HL-60/S4 treated with retinoic acid at 250 ng/mL for 4 days and 3 days (cell line): ENCODE data around the gene RHBDD3.

Experiments used
- in situ Hi-C: fragments of 300-500 bp; cut with MboI; formaldehyde crosslinking; loops from 2 replicates; pipeline ENCODE4 v1.7.0; 2022; ENCODE audit warnings: low sequenced_read_pairs

The RHBDD3 gene

DNA sequence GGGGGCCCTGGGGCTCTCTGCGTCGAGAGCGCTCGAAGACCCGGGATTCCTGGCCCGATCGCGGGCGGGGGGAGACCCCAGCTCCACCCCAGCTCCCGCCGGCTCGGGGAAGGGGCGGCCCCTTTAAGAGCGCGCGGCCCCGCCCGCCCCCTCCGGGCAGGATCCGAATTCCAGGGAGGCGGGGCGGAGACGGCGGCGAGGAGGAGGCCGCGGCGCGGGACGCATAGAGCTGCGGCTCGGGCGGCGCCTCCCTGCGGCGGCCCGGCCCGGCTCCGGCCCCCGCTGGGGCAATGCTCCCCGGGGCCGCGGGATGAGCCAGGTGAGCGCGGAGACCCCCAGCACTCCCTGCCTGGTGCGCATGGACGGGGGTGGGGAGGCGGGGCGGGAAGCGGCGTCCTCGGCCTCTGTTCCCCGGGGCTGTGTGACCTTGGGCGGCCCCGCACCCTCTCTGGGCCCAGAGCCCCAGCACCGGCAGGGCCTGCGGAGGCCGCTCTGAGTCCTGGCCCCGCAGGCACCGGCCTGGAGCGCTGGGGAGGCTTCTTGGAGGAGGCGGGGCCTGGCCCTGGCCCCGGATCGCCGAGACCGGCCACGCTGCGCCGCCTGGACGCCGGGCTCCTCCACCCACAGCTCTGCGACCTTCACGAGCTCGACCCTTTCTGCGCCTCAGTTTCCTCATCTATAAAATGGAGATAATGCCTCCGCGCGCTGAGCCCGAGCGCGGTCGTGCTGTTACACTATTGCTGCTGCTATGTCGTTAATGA is 39.2 kb upstream of the RHBDD3 start:
- in situ Hi-C loops: no loop called here

DNA sequence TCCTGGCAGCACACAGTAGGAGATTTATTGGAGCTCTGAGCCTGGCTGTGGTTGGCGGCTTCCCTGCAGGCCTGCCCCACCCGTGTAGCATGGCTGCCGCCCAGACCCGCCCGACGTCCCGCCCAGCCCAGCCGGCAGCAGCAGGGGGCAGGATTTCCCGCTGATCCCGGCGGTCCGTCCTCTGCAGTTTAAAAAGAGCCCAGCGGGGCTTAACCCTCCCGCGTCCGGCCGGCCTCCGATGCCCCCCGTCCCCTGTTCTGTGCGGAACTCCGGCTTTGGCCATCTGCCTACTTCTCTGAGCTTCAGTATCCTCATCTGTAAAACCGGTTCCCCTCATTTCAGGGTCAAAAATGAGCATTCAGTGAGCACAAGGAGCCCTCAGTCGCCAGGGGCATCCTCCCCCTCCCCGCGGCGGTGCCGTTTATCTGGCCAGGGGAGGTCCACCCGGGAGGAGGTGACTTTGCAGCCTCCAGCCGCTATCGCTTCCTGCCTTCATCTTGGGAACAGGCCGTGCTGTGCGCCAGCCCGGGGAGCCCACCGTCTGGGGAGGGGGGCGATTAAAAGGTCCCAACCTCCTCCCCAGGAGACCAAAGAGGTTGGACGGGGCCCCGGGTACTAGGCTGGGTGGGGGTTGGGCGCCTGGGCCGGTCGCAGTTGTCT is 38.5 kb upstream of the RHBDD3 start, which contains the start of gene GAS2L1:
TSS of gene GAS2L1 (plus strand) at position 476 of the 660 bp plus-strand sequence. CDS start 1,456 bp downstream, outside the sequence.
- in situ Hi-C loops: no loop called here

DNA sequence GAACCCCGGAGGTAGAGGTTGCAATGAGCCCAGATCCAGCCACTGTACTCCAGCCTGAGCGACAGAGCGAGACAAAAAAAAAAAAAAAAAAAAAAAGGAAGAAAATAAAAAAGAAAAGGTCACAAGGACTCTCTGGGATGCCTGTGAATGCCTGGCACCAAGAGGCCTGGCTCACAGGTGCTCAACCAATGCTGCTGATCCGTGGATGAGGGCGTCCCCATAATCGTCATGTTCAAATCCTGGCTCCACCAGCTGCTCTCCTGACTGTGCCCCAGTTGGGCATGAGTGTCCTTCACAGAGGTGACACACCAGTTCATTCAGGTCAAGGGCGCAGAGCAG is 38.0 kb upstream of the RHBDD3 start:
- in situ Hi-C loops: no loop called here

DNA sequence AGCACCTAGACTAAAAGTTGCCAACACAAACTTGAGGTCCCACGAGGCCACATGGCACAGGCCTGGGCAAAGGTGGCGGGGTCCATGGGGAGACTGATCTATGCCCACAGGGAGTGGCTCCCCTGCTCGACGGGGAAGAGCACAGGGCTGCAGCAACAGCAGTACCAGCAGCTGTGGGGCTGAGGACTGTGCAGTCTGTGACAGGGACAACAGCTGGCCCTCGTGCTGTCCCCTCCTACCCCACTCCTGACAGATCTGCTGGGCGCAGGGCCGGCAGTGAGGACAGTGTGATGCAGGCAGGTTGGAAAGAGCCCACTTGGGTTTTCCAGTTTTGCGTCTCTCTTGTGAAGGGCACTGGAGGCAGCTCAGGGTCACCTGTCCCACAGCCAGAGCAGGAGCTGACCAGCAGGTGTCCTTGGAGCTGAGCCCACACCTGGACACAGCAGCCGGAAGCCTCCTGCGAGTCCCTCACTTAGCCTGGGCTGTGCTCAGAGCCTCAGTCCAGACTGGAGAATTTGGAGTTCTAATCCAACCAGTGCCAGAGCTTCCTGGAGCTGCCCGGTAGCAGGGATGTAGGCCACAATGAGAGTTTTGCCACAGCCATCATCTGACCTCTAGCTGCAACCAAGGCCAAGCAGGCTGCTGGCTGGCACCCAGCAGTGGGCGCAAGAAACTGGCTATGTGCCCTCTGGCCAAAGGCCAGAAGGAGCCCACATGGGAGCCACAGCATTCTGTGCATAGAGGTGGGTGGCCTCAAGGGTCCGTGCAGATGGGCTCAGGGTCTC is 35.1 kb upstream of the RHBDD3 start:
- in situ Hi-C loops: no loop called here

DNA sequence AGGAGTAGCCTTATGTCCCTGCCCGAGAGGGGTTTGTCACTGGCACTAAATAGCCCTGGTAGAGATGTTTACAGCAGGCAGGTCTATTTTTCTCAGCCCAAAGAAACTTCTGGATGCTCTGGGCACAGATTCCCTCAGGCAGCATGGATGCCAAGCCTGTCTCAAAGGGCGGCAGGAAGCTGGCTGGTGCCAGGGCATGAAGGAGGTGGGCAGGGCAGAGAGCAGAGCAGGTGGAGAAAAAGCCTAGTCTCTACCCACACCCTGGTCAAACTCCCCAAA is 34.6 kb upstream of the RHBDD3 start:
- in situ Hi-C loops: no loop called here

DNA sequence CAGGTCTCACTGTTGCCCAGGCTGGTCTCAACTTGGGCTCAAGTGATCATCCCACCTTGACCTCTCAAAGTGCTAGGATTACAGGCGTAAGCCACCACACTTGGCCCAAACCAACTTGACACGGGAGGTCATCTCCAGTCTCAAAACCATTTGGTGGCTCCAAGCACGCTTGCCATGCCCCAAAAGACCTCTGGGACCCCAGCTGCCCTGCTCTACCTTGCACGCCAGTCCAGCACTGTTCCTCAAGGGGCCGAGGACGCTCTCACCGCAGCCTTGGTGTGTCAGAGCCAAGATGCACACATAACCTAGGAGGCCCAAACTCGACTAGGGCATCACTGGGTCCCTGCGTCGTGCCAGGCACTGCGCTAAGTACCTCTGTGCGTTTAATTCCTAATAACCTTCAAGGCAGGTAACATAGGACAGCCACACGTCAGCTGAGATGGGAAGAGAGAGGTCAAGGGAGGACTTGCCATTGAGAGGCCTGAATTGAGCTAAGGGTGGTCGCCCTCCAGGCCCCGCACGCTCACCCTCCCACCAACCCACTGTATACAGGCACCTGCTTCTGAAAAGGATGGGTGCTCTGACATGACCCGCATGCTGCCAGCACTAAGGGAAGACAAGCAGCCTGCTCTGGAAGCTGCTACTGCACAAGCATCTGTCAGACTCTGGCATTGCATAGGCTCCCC is 34.1 kb upstream of the RHBDD3 start:
- in situ Hi-C loops: no loop called here

DNA sequence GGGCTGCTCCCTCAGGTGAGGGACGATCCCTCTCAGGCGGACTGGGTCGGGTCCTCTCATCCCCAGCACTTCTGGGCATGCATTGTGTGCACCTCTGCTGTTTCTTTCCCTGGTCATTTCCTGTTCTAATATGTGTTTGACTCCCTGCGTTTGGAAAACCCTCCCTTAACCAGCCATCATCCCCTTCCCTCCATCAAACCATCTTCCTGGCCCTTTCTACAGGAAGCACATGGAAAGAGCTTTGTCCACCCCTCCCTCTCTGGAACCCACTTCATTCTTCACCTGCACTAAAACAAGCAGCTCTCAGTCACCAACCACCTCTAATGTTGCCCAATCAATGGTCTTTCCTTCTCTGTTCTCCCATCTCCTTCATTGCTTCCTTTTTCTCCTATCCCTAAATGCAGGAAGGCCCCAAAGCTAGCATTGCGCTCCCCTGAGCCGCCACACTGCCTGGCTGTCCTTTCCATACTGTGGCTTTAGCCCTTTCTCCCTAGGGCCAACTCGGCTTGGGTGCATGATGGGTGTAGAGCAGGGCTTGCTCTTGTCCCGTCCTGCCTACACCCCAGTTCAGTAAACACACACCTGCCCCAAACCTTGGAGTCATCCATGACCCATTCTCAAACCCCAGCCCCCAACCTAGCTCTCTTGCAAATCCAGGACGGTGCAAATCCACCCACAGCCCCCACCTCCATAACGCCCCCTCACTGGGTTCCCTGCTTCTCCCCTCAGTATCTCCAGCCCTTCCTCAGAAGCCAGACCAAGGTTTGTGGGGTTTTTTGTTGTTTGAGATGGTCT is 33.2 kb upstream of the RHBDD3 start:
- in situ Hi-C loops: no loop called here

DNA sequence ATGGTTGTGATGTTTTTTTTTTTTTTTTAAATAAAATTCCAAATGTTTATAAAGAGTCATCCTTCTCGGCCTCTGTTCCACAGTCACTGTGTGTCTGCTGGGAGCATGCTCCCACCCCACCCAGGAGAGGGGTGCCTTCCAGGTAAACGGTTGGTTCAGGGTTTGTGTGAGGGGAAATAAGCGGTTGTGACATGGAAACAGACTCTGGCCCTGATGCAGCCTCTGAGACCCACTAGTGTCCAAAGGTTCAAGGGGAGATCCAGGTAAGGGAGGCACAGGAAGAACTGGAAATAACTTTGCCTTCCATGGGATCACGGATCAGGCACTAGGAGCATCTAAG is 32.7 kb upstream of the RHBDD3 start:
- in situ Hi-C loops: no loop called here

DNA sequence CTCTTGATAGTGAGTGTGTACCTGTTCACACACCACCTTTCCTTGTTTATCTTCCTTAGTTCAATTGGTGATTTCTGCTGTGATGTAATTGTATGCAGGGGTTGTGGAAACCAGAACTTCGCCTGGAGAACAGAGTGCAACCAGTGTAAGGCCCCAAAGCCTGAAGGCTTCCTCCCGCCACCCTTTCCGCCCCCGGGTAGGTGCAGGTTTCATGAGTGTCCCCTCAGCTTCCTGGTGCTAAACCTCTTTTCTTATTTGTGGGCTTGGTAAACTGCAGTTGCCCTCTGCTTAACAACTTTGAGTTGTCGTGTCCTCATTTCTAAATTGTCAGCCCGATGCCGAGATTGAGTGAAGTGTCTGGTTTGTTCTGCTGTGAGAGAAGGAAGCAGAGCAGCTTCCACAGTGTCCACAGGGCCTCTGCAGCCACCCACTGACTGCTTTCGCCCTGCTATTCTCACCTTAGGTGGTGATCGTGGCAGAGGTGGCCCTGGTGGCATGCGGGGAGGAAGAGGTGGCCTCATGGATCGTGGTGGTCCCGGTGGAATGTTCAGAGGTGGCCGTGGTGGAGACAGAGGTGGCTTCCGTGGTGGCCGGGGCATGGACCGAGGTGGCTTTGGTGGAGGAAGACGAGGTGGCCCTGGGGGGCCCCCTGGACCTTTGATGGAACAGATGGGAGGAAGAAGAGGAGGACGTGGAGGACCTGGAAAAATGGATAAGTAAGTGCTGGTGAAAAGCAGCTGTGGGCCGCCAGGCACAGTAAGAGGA is 31.5 kb upstream of the RHBDD3 start:
- in situ Hi-C loops: no loop called here

DNA sequence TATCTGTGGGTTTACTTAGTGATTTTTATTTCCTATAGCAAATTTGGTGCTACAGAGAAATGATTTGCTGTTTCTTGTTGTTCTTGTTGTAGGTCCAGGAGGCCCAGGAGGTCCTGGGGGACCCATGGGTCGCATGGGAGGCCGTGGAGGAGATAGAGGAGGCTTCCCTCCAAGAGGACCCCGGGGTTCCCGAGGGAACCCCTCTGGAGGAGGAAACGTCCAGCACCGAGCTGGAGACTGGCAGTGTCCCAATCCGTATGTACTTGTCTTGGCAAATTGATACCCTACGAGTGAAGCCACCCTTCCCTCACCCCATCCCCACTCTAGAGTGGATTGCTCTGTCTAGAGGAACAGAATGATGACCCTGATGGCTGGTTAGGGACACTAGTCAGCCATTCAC is 30.9 kb upstream of the RHBDD3 start:
- in situ Hi-C loops: no loop called here

DNA sequence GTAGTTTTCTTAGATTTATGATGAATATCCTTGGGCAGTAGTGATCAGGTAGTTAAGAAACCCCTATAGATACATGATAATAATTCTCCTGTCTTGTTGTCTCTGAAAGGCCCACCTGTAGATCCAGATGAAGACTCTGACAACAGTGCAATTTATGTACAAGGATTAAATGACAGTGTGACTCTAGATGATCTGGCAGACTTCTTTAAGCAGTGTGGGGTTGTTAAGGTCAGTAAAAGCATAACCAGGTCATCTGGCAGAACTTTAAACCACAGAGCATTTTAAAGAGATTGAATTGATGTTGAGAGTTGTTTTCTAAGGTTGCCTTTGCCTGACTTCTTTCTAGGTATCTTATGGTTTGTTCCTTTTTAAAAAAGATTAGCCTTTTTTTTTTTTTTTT is 24.6 kb upstream of the RHBDD3 start:
- in situ Hi-C loops: no loop called here

DNA sequence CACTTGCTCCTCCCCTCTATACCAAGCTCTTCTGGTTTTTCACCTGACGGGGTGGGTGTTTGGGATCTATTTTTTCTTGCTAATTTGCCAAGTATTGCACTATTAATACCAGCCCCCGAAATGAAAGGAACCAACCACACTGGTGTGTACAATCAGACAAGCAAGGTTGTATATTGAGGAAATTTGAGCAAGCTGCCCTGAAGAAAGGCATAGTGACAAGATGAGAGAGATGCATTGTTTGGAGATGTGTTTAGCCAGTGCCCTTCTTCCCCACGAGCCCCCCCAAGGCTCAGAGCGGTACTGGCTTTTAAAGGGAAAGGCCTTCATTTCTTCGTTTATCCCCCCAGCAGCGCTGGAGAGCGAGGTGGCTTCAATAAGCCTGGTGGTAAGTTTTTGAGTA is 23.4 kb upstream of the RHBDD3 start:
- in situ Hi-C loops: no loop called here

DNA sequence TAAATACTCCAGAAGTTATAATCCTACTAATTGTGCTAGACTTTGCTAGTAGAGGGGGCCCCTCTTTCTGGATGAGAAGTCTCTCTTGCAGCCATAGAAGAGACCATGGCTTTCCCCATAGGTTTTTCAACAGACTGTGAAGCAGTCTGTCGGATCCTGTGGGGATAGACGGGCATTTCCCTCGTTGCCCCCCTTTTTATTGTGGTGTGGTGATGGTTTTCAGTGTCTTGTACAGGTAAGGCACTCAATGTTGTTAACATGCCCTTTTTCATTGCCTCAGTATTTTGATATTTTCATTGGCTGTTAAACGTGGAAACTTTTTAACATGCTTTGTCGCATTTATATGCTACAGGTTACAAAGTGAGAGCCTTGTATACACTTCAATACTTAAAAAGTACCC is 22.3 kb upstream of the RHBDD3 start:
- in situ Hi-C loops: no loop called here

DNA sequence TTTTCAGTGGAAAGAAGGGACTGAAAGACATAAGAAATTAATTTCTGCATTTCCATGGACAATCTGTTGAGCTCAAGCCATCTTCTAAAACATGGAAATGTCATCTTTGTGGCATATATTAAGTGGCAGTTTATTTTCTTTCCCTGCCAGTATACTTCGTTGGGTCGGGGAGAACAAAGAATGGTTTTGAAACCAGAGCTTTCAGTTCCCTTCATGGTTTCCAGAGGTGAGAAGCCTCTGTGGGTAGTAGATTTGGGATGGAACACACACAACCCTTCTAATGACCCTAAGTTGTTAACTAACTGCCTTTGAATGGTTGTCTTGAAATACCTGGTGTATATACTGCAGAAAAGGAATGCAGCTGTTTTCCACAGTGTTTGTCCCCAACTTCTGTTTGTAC is 21.1 kb upstream of the RHBDD3 start:
- in situ Hi-C loops: no loop called here

DNA sequence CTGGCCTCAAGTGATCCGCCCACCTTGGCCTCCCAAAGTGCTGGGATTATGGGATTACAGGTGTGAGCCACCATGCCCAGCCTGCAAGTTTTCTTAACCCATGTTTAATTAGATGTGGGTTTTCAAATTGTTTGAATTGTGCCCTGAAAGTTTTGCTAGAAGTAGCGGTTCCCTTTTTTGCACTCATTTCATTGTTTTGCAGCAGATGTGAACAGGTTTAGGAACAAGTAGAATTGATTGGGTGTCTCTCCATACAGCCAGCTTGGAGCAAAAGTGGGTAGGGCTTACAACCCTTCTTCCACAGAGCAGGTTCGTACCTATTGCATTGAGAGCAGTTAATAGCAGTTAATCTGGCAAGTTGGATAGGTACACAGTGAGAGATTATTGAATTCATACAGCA is 16.4 kb upstream of the RHBDD3 start:
- in situ Hi-C loops: no loop called here

DNA sequence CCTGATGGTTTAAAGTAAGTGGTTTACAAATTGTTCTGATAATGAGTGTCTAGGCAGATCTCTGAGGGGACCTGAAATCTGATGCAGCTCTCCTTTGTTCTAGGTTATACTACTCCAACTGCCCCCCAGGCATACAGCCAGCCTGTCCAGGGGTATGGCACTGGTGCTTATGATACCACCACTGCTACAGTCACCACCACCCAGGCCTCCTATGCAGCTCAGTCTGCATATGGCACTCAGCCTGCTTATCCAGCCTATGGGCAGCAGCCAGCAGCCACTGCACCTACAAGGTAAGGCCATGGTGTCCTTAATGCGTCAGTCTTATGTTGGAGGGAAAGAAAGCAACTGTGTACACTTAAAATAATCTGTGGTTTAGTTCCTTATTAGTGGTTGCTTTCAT is 10.1 kb upstream of the RHBDD3 start:
- in situ Hi-C loops: no loop called here

DNA sequence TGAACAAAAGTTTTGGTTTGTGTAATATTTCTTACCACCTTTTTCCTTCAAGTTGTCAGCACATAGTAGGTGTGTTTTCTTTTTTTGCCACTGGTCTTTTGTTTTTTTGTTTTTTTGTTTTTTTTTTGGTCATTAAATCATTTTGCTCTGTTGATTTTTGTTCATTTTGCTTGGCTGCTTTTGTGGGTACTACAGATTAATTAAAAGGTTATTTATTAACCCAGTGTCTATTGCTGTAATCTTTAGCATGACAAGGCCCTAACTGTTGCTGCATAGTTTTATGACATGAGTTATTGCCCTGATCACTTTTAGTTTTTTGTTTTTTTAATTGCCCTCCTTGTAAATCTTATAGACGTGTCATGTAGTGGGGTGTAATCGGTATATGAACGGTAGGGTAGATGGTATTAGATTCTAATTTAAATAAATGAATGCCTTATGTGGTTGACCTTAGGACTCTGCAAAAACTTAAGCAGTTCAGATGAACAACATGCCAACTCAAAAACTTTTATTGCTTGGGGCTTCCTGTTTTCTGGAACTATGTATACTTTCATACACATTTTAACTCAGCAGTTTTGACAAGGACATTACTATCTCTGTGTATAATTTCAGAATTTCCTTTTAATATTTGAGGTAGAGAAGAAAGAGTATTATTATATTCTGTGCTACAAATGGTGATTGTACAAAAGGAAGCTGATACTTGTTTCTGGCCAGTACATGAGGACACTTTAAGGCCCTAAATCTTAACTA is 8.2 kb upstream of the RHBDD3 start:
- in situ Hi-C loops: no loop called here

DNA sequence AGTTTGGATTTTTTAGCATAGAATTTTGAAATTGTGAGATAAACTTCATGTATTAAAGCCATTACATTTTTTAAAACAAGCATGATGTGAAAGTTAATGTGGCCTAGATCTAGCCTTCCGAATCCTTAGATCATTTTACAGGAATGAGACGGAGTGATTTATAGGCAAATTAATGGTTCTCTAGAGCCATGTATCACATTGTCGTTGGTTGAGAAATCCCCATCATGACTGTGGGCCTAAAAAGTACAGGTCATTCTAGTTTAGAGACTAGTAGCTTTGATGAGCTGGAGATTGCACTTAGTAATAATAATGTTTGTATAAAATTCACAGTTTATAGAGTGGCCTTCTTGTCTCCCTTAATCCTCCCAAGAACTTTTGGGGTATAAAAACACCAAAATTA is 7.4 kb upstream of the RHBDD3 start:
- in situ Hi-C loops: no loop called here

DNA sequence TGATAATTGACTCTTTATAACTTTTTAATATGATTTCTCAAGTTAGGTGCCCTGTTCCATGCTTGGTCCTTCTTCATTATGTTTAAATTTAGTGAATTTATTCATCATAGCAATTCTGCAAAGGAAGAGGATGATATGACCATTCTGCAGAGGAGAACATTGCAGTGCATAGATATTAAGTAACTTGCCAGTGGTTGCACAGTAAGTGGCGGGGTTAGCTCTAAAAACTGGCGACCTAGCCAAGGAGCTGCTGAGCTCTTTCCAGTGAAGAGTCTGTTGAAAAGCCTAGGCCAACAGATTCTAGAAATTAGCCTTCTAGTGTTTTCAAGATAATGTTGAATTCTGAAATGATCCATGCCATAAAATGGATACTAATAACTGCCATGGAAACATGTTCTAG is 4.8 kb upstream of the RHBDD3 start:
- in situ Hi-C loops: no loop called here
